Endodermal cell (in vitro differentiated cells): ENCODE results near the gene SPATA33. TPM values are rescaled to one million over a fixed set of nuclear protein-coding genes. Genes with fewer than 3 reads are reported as not detected.

Source experiments
- DNase-seq: peaks from one replicate; pipeline ENCODE4 v3.0.0-alpha.2; 2017
- H3K27ac ChIP-seq: 2 replicates; pipeline ENCODE4 v1.5.1; 2013; ENCODE audit warnings: mild to moderate bottlenecking, low read depth, low read length, moderate library complexity
- H3K27me3 ChIP-seq: 2 replicates; pipeline ENCODE4 v1.6.1; 2013; ENCODE audit warnings: mild to moderate bottlenecking, low read length, moderate library complexity; ENCODE audit not compliant: insufficient read depth, control insufficient read depth, poor library complexity, severe bottlenecking
- H3K36me3 ChIP-seq: 2 replicates; pipeline ENCODE4 v1.7.0; 2013; ENCODE audit warnings: mild to moderate bottlenecking, low read length, moderate library complexity; ENCODE audit not compliant: control insufficient read depth, insufficient read depth
- H3K4me1 ChIP-seq: one replicate; pipeline ENCODE4 v1.7.0; 2013; ENCODE audit warnings: low read length; ENCODE audit not compliant: control insufficient read depth, insufficient read depth
- H3K4me3 ChIP-seq: 2 replicates; pipeline ENCODE4 v1.5.1; 2013; ENCODE audit warnings: mild to moderate bottlenecking, low read length, moderate library complexity
- H3K9ac ChIP-seq: 2 replicates; pipeline ENCODE4 v1.6.1; 2013; ENCODE audit warnings: mild to moderate bottlenecking, low read length, moderate library complexity; ENCODE audit not compliant: poor library complexity, severe bottlenecking; ENCODE audit errors: extremely low read depth
- H3K9me3 ChIP-seq: 2 replicates; pipeline ENCODE4 v1.6.1; 2013; ENCODE audit warnings: mild to moderate bottlenecking, low read length, moderate library complexity; ENCODE audit not compliant: control insufficient read depth
- H3K27ac Mint-ChIP-seq: 2 replicates; pipeline ENCODE4 v1.8.0; 2020; ENCODE audit warnings: mixed read lengths
- H3K27me3 Mint-ChIP-seq: 2 replicates; pipeline ENCODE4 v1.8.0; 2021; ENCODE audit warnings: mild to moderate bottlenecking, mixed read lengths; ENCODE audit not compliant: insufficient read depth
- H3K36me3 Mint-ChIP-seq: 2 replicates; pipeline ENCODE4 v1.8.0; 2020; ENCODE audit warnings: low read depth, mixed read lengths
- H3K4me1 Mint-ChIP-seq: 2 replicates; pipeline ENCODE4 v1.8.0; 2020; ENCODE audit warnings: mixed read lengths
- H3K4me3 Mint-ChIP-seq: 2 replicates; pipeline ENCODE4 v1.8.0; 2020; ENCODE audit warnings: mild to moderate bottlenecking, moderate library complexity, mixed read lengths
- H3K9me3 Mint-ChIP-seq: 2 replicates; pipeline ENCODE4 v1.8.0; 2020; ENCODE audit warnings: mild to moderate bottlenecking, mixed read lengths
- CTCF ChIP-seq: fragments of 200-600 bp; sonication (generic); conservative IDR thresholded peaks from 2 replicates; pipeline ENCODE4 v1.5.0; 2021; ENCODE audit warnings: antibody characterized with exemption, mild to moderate bottlenecking
- WGBS, 2 experiments: methylation state at CpG; one replicate each; pipeline versions ENCODE4 v1.1.5 to v1.1.7; 2013; ENCODE audit warnings: missing lambda C conversion rate in 2 of 2, mixed read lengths in 1 of 2; ENCODE audit not compliant: insufficient coverage in 1 of 2, insufficient read length in 1 of 2; 5-methylcytosine and 5-hydroxymethylcytosine counted together
- total RNA-seq, 2 donors: library from RNA; stranded (reverse); fragmentation: NEBNext Ultra II Directional in 1 of 2; extraction: Animal tissue kit (Norgen Biotek cat#: 25700) in 1 of 2; gene quantifications; 2 replicates in 1 of 2; 3 replicates in 1 of 2; pipeline ENCODE4 v1.2.1, GENCODE V29; 2021

The SPATA33 gene
- total RNA-seq, 2 donors from 2014 or later: 21.8 to 28.7 TPM

DNA sequence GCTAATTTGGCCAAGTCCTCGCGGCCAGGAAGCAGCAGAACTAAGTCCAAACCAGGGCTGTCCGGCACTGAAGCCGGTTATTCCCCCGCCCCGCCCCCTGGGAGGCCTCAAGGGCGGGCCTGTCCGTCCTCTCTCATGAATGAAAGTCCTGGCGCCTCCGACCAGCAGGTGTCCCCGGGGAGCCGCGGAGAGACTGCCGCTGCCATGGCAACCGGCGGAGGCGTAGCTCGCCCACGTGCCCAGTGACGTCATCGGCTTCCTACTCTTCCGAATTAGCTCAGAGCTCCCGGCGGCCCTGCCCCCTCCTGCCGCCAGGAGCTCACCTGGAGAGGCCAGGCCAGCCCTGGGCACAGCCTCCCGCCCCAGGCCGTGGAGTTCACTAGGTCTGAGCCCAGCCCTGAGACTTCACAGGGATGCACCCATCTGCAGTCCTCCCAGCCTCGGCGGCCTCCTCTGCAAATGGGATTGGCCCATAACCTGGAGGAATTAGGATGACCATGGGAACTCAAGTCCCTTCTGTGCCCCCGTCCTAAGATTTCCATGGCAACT lies 42.5 kb downstream of the SPATA33 start:
- peak; percentile 100 for DNase-seq
- peaks cover 13% of the 10 kb centered on the region for H3K36me3 Mint-ChIP-seq
- Histone ChIP-seq H3K27me3 (no peaks in the 10 kb centered on the region), H3K9me3 (no peaks in the 10 kb centered on the region), H3K4me3 (peak overlapping the region; percentile 81), H3K9ac (peak overlapping the region; percentile 86), H3K4me1 (peaks cover 4% of the 10 kb centered on the region), H3K36me3 (peaks cover 13% of the 10 kb centered on the region), H3K27ac (peak overlapping the region; percentile 13)
- peak overlapping the region; percentile 93 for H3K27ac Mint-ChIP-seq
- H3K9me3 Mint-ChIP-seq: no peaks in the 10 kb centered on the region
- WGBS, 2 experiments: 1 to 3% methylated on average over 18 to 30 of the region's 30 CpGs
- H3K27me3 Mint-ChIP-seq: peaks cover 6% of the 10 kb centered on the region
- peak; percentile 76 for TF ChIP-seq CTCF
- H3K4me3 Mint-ChIP-seq: peak overlapping the region; percentile 69
- peaks cover 4% of the 10 kb centered on the region for H3K4me1 Mint-ChIP-seq

GRCh38 chr16:89700649-89701424 lies 43.2 kb downstream of the SPATA33 start:
- WGBS, 2 experiments: 3 to 4% methylated on average over 24 to 78 of the region's 78 CpGs
- Mint-ChIP-seq H3K36me3 (peaks cover 13% of the 10 kb centered on the region), H3K27ac (peak overlapping the region; percentile 93), H3K9me3 (no peaks in the 10 kb centered on the region), H3K27me3 (peaks cover 8% of the 10 kb centered on the region), H3K4me3 (peak overlapping the region; percentile 69), H3K4me1 (peaks cover 4% of the 10 kb centered on the region)
- H3K9ac ChIP-seq: peak overlapping the region; percentile 86
- peaks cover 4% of the 10 kb centered on the region for H3K4me1 ChIP-seq
- H3K27ac ChIP-seq: peak overlapping the region; percentile 18
- peak; percentile 88 for DNase-seq
- peak; percentile 46 for TF ChIP-seq CTCF
- no peaks in the 10 kb centered on the region for H3K9me3 ChIP-seq
- H3K4me3 ChIP-seq: peak overlapping the region; percentile 81
- no peaks in the 10 kb centered on the region for H3K27me3 ChIP-seq
- H3K36me3 ChIP-seq: peaks cover 13% of the 10 kb centered on the region

- DNase-seq: peak; percentile 99
- Histone ChIP-seq H3K27ac (peak within 1 kb of the TSS; percentile 18), H3K27me3 (no peaks in the 10 kb centered on the region), H3K4me1 (peaks cover 7% of the 10 kb centered on the region), H3K4me3 (peak within 1 kb of the TSS; percentile 81), H3K9ac (peak within 1 kb of the TSS; percentile 86), H3K36me3 (peaks cover 13% of the 10 kb centered on the region), H3K9me3 (no peaks in the 10 kb centered on the region)
- Mint-ChIP-seq H3K27me3 (peaks cover 8% of the 10 kb centered on the region), H3K4me1 (peaks cover 6% of the 10 kb centered on the region), H3K27ac (peak within 1 kb of the TSS; percentile 93), H3K4me3 (peak within 1 kb of the TSS; percentile 69), H3K9me3 (no peaks in the 10 kb centered on the region), H3K36me3 (peaks cover 13% of the 10 kb centered on the region)
- WGBS, 2 experiments: 0 to 2% methylated on average over 47 to 97 of the region's 97 CpGs
- TF ChIP-seq CTCF: peak; percentile 37
Measured at GRCh38 chr16:89701425-89702406, 44.1 kb downstream of the SPATA33 start, which contains the start of gene SPATA2L. TSS of gene SPATA2L (minus strand) at chr16:89701705. CDS start at chr16:89701232, 473 bp downstream.
